ENCODE results near the gene ZCCHC17. TPM values are rescaled to one million over a fixed set of nuclear protein-coding genes. Genes with fewer than 3 reads are reported as not detected.
A peak's percentile ranks its signal among the peaks of the same experiment; 100 is the strongest.

Gene ZCCHC17
- total RNA-seq, 6 donors from 2014 or later: 4.3 to 19.9 (median 17.8) TPM

- H3K27me3 ChIP-seq: no peaks in the 10 kb centered on the region
- peak overlapping the region; percentile 89 to 94 (median 91) for H3K27ac ChIP-seq
- WGBS, 2 donors: 2 to 3% methylated on average over 17 to 23 of the region's 23 CpGs
- TF ChIP-seq CTCF (IDR thresholded peaks at IDR 0.05): no peak
- peaks cover 15 to 38% (median 24%) of the 10 kb centered on the region in 4 donors for H3K4me1 ChIP-seq
- ATAC-seq (ENCODE audit: low FRiP score in 2 of 2) (peak; percentile 1 to 20), DNase-seq (no peak)
- peak overlapping the region; percentile 70 to 89 (median 79) for H3K4me3 ChIP-seq
- peaks cover 5 to 16% (median 6%) of the 10 kb centered on the region in 4 donors for H3K36me3 ChIP-seq
- H3K9me3 ChIP-seq: no peaks in the 10 kb centered on the region
Observed at GRCh38 chr1:31297277-31298247, 730 bp downstream of the ZCCHC17 start.

- H3K4me1 ChIP-seq: peaks cover 15 to 34% (median 24%) of the 10 kb centered on the region in 4 donors
- H3K9me3 ChIP-seq: no peaks in the 10 kb centered on the region
- H3K27ac ChIP-seq: no peak overlapping the region
- H3K36me3 ChIP-seq: peaks cover 0 to under 1% (median 0%) of the 10 kb centered on the region in 4 donors
- 88 to 97% methylated on average over 1 of the region's 1 CpG for WGBS, 2 donors
- no peak overlapping the region for H3K4me3 ChIP-seq
- no peaks in the 10 kb centered on the region for H3K27me3 ChIP-seq
- TF ChIP-seq EP300 (IDR thresholded peaks at IDR 0.05): no peak
- TF ChIP-seq CTCF (IDR thresholded peaks at IDR 0.05): no peak
- no peak for TF ChIP-seq POLR2A (IDR thresholded peaks at IDR 0.05)
- no peak for TF ChIP-seq POLR2AphosphoS5 (IDR thresholded peaks at IDR 0.05)
- ATAC-seq (ENCODE audit: low FRiP score in 2 of 2) (no peak), DNase-seq (no peak)
Observed at GRCh38 chr1:31299365-31299764, 2.5 kb downstream of the ZCCHC17 start.

GRCh38 chr1:31300193-31300592, 3.4 kb downstream of the ZCCHC17 start:
- TF ChIP-seq CTCF (IDR thresholded peaks at IDR 0.05): no peak
- TF ChIP-seq POLR2AphosphoS5 (IDR thresholded peaks at IDR 0.05): no peak
- TF ChIP-seq POLR2A (IDR thresholded peaks at IDR 0.05): no peak
- TF ChIP-seq EP300 (IDR thresholded peaks at IDR 0.05): no peak
- H3K27me3 ChIP-seq: no peaks in the 10 kb centered on the region
- ATAC-seq (ENCODE audit: low FRiP score in 2 of 2): no peak
- H3K36me3 ChIP-seq: peaks cover 0 to 6% (median 3%) of the 10 kb centered on the region in 4 donors
- no peak overlapping the region for H3K4me3 ChIP-seq
- H3K4me1 ChIP-seq: peaks cover 14 to 26% (median 20%) of the 10 kb centered on the region in 4 donors
- no peaks in the 10 kb centered on the region for H3K9me3 ChIP-seq
- no peak for DNase-seq
- H3K27ac ChIP-seq: no peak overlapping the region
- WGBS, 2 donors: 79 to 88% methylated on average over 3 of the region's 3 CpGs

- WGBS, 2 donors: 76 to 83% methylated on average over 7 of the region's 7 CpGs
- Histone ChIP-seq H3K4me3 (no peak overlapping the region), H3K27me3 (no peaks in the 10 kb centered on the region), H3K4me1 (peaks cover 4 to 9% (median 6%) of the 10 kb centered on the region in 4 donors), H3K9me3 (no peaks in the 10 kb centered on the region), H3K36me3 (peaks cover 0 to 6% (median 3%) of the 10 kb centered on the region in 4 donors), H3K27ac (no peak overlapping the region)
- ATAC-seq (ENCODE audit: low FRiP score in 2 of 2): no peak
- TF ChIP-seq POLR2AphosphoS5 (IDR thresholded peaks at IDR 0.05): no peak
- no peak for TF ChIP-seq POLR2A (IDR thresholded peaks at IDR 0.05)
- no peak for DNase-seq
Observed at GRCh38 chr1:31302709-31303441, 6.0 kb downstream of the ZCCHC17 start.

GRCh38 chr1:31306278-31306677, 9.4 kb downstream of the ZCCHC17 start:
- no peak overlapping the region for H3K4me3 ChIP-seq
- no peaks in the 10 kb centered on the region for H3K4me1 ChIP-seq
- no peak overlapping the region for H3K27ac ChIP-seq
- H3K9me3 ChIP-seq: no peaks in the 10 kb centered on the region
- DNase-seq (no peak), ATAC-seq (ENCODE audit: low FRiP score in 2 of 2) (peak in 1 of 2 donors; percentile 41)
- 86 to 89% methylated on average over 3 of the region's 3 CpGs for WGBS, 2 donors
- peaks cover 3 to 23% (median 12%) of the 10 kb centered on the region in 4 donors for H3K36me3 ChIP-seq
- no peaks in the 10 kb centered on the region for H3K27me3 ChIP-seq
- TF ChIP-seq CTCF (IDR thresholded peaks at IDR 0.05) (no peak), EP300 (IDR thresholded peaks at IDR 0.05) (no peak), POLR2A (IDR thresholded peaks at IDR 0.05) (no peak), POLR2AphosphoS5 (IDR thresholded peaks at IDR 0.05) (no peak)
